ENCODE measurements around the gene CNMD. TPM values are rescaled to one million over a fixed set of nuclear protein-coding genes. Genes with fewer than 3 reads are reported as not detected.

Gene CNMD
- polyA plus RNA-seq, 1 of the 3 experiments (the other 2 are of a cell fraction): not detected

GRCh38 chr13:52787235-52787634 is 47.6 kb upstream of the CNMD start (continued):
- no peak for TF ChIP-seq RXRA (IDR thresholded peaks at IDR 0.05; ENCODE audit: borderline replicate concordance, low read depth)

GRCh38 chr13:52786766-52787165 is 47.1 kb upstream of the CNMD start:
- H3K4me1 ChIP-seq (ENCODE audit: control insufficient read depth in 1 of 2, insufficient read depth in 2 of 2, low read depth in 1 of 2, low read length in 1 of 2): no peaks in the 10 kb centered on the region
- ChIA-PET CTCF (interaction anchor here (1.1 kb wide), 2 partner anchors 9 to 134 kb away, joined by 3 to 4 read pairs; partner anchors contain the start of gene SUGT1), POLR2A (no interaction called here)
- no peak overlapping the region for H3K9ac ChIP-seq
- TF ChIP-seq ZBTB33 (IDR thresholded peaks at IDR 0.05; ENCODE audit: borderline replicate concordance, low read depth): no peak
- no peak for TF ChIP-seq CHD2 (IDR thresholded peaks at IDR 0.05; ENCODE audit: low read length, partially characterized antibody)
- no peak for TF ChIP-seq MXI1 (IDR thresholded peaks at IDR 0.05; ENCODE audit: low read depth, low read length)
- no peak for TF ChIP-seq TAF1 (IDR thresholded peaks at IDR 0.05; ENCODE audit: borderline replicate concordance, low read depth, low read length)
- TF ChIP-seq SIN3A (IDR thresholded peaks at IDR 0.05; ENCODE audit: borderline replicate concordance, low read depth, low read length): no peak
- no peak for TF ChIP-seq GATA2 (CRISPR knock-in tag; IDR thresholded peaks at IDR 0.05)
- TF ChIP-seq TEAD4 (IDR thresholded peaks at IDR 0.05; ENCODE audit: borderline replicate concordance, insufficient read depth): no peak
- TF ChIP-seq JUND (IDR thresholded peaks at IDR 0.05): no peak
- TF ChIP-seq RAD21 (IDR thresholded peaks at IDR 0.05; ENCODE audit: low read length): no peak
- no peak for TF ChIP-seq RXRA (IDR thresholded peaks at IDR 0.05; ENCODE audit: borderline replicate concordance, low read depth)
- no peak for TF ChIP-seq FOSL2 (IDR thresholded peaks at IDR 0.05; ENCODE audit: borderline replicate concordance, low read depth)
- TF ChIP-seq USF1 (IDR thresholded peaks at IDR 0.05; ENCODE audit: borderline replicate concordance, low read depth): no peak
- no peaks in the 10 kb centered on the region for H3K9me2 ChIP-seq
- H3K27ac ChIP-seq (ENCODE audit: low read depth in 2 of 2, low read length in 1 of 2): no peak overlapping the region
- H3K79me2 ChIP-seq (ENCODE audit: insufficient read depth): no peaks in the 10 kb centered on the region
- no peaks in the 10 kb centered on the region for H3K27me3 ChIP-seq (ENCODE audit: insufficient read depth)
- H3K36me3 ChIP-seq (replicated peaks in 1 of 2; ENCODE audit: control insufficient read depth in 1 of 2, insufficient read depth in 2 of 2, low read length in 1 of 2): no peaks in the 10 kb centered on the region
- no peaks in the 10 kb centered on the region for H3F3A ChIP-seq (replicated peaks; ENCODE audit: insufficient read depth)
- 37% methylated on average over 3 of the region's 3 CpGs for WGBS (ENCODE audit: low lambda C conversion rate)
- H3K4me3 ChIP-seq (ENCODE audit: low read depth in 2 of 2, low read length in 1 of 2): no peak overlapping the region
- no peaks in the 10 kb centered on the region for H3K9me3 ChIP-seq
- no peaks in the 10 kb centered on the region for H4K20me1 ChIP-seq (ENCODE audit: insufficient read depth)
- peak overlapping the region; percentile 16; the same call in 1 of the 2 replicates for H2AFZ ChIP-seq (ENCODE audit: low read depth)
- no peak for DNase-seq
- no peak overlapping the region for H3K4me2 ChIP-seq

- no peaks in the 10 kb centered on the region for H3K79me2 ChIP-seq (ENCODE audit: insufficient read depth)
- no peak overlapping the region for H3K9ac ChIP-seq
- no peak overlapping the region for H2AFZ ChIP-seq (ENCODE audit: low read depth)
- CTCF ChIA-PET: interaction anchor here (0.7 to 1.1 kb wide), 3 partner anchors 8 to 238 kb away, joined by 3 to 4 read pairs (median 3); partner anchors contain the start of gene SUGT1
- no peaks in the 10 kb centered on the region for H3K9me2 ChIP-seq
- H3K4me2 ChIP-seq: no peak overlapping the region
- H3F3A ChIP-seq (replicated peaks; ENCODE audit: insufficient read depth): no peaks in the 10 kb centered on the region
- no peaks in the 10 kb centered on the region for H3K27me3 ChIP-seq (ENCODE audit: insufficient read depth)
- H3K9me3 ChIP-seq: no peaks in the 10 kb centered on the region
- H3K4me1 ChIP-seq (ENCODE audit: control insufficient read depth in 1 of 2, insufficient read depth in 2 of 2, low read depth in 1 of 2, low read length in 1 of 2): no peaks in the 10 kb centered on the region
- H4K20me1 ChIP-seq (ENCODE audit: insufficient read depth): no peaks in the 10 kb centered on the region
- no peak overlapping the region for H3K4me3 ChIP-seq (ENCODE audit: low read depth in 2 of 2, low read length in 1 of 2)
- POLR2A ChIA-PET: no interaction called here
- DNase-seq: no peak
- H3K27ac ChIP-seq (ENCODE audit: low read depth in 2 of 2, low read length in 1 of 2): no peak overlapping the region
- H3K36me3 ChIP-seq (replicated peaks in 1 of 2; ENCODE audit: control insufficient read depth in 1 of 2, insufficient read depth in 2 of 2, low read length in 1 of 2): no peaks in the 10 kb centered on the region
- 64% methylated on average over 5 of the region's 5 CpGs for WGBS (ENCODE audit: low lambda C conversion rate)
- no peak for TF ChIP-seq NRF1 (IDR thresholded peaks at IDR 0.05; ENCODE audit: low read depth, low read length)
- TF ChIP-seq TEAD4 (IDR thresholded peaks at IDR 0.05; ENCODE audit: borderline replicate concordance, insufficient read depth): no peak
- no peak for TF ChIP-seq ELF1 (IDR thresholded peaks at IDR 0.05)
- no peak for TF ChIP-seq CHD2 (IDR thresholded peaks at IDR 0.05; ENCODE audit: low read length, partially characterized antibody)
- TF ChIP-seq FOXJ3 (CRISPR knock-in tag; IDR thresholded peaks at IDR 0.05): no peak
- TF ChIP-seq ZBTB33 (IDR thresholded peaks at IDR 0.05; ENCODE audit: borderline replicate concordance, low read depth): no peak
- no peak for TF ChIP-seq USF2 (IDR thresholded peaks at IDR 0.05; ENCODE audit: borderline replicate concordance, low read depth, low read length)
- TF ChIP-seq FOSL2 (IDR thresholded peaks at IDR 0.05; ENCODE audit: borderline replicate concordance, low read depth): no peak
- no peak for TF ChIP-seq RXRA (IDR thresholded peaks at IDR 0.05; ENCODE audit: borderline replicate concordance, low read depth)
- TF ChIP-seq GABPA (IDR thresholded peaks at IDR 0.05; ENCODE audit: low read depth): no peak
- no peak for TF ChIP-seq CTCF (IDR thresholded peaks at IDR 0.05)
Observed at GRCh38 chr13:52785739-52786138, 46.1 kb upstream of the CNMD start.
